Lung (tissue), 12 donors: Measurements from ENCODE around the gene ALOX15. TPM values are rescaled to one million over a fixed set of nuclear protein-coding genes. Genes with fewer than 3 reads are reported as not detected.

Source experiments
- ATAC-seq: fragments of 200-7000 bp; cut with Tn5 transposase; one replicate; pipeline ENCODE4 v1.9.1; 2020; ENCODE audit warnings: moderate number of reproducible peaks; ENCODE audit not compliant: insufficient read depth, low FRiP score
- DNase-seq, 3 donors: peaks; one replicate each; pipeline ENCODE4 v3.0.0-alpha.2; 2013 to 2017
- H3K27ac ChIP-seq, 2 donors: one replicate each; pipeline ENCODE4 v1.5.1; 2013; ENCODE audit warnings: mild to moderate bottlenecking in 2 of 2, moderate library complexity in 2 of 2, control low read depth in 1 of 2, inconsistent platforms in 1 of 2, low read depth in 1 of 2, low read length in 1 of 2
- H3K27me3 ChIP-seq, 3 donors: one replicate each; pipeline ENCODE4 v1.5.1; 2013; ENCODE audit warnings: low read length in 2 of 3; ENCODE audit not compliant: control insufficient read depth in 3 of 3, insufficient read depth in 3 of 3
- H3K36me3 ChIP-seq, 4 donors: one replicate each; pipeline ENCODE4 v1.5.1; 2013; ENCODE audit warnings: low read length in 4 of 4, mild to moderate bottlenecking in 1 of 4, moderate library complexity in 1 of 4; ENCODE audit not compliant: control insufficient read depth in 4 of 4, insufficient read depth in 4 of 4
- H3K4me1 ChIP-seq, 5 donors: one replicate each; pipeline ENCODE4 v1.5.1; 2013; ENCODE audit warnings: low read length in 5 of 5, mild to moderate bottlenecking in 2 of 5, moderate library complexity in 1 of 5; ENCODE audit not compliant: control insufficient read depth in 5 of 5, insufficient read depth in 5 of 5
- H3K4me3 ChIP-seq: one replicate; pipeline ENCODE4 v1.5.1; 2013; ENCODE audit warnings: mild to moderate bottlenecking, control low read depth, moderate library complexity
- H3K9ac ChIP-seq, 2 donors: one replicate each; pipeline ENCODE4 v1.5.1; 2013; ENCODE audit warnings: low read length in 2 of 2, control low read depth in 1 of 2; ENCODE audit not compliant: insufficient read depth in 1 of 2
- H3K9me3 ChIP-seq, 4 donors: one replicate each; pipeline ENCODE4 v1.5.1; 2013; ENCODE audit warnings: low read length in 3 of 4, mild to moderate bottlenecking in 1 of 4, moderate library complexity in 1 of 4; ENCODE audit not compliant: control insufficient read depth in 4 of 4, insufficient read depth in 3 of 4
- WGBS, 2 donors: extraction: QIAGEN DNeasy Blood & Tissue Kit; methylation state at CpG; one replicate each; pipeline ENCODE4 v1.1.7; 2013; 5-methylcytosine and 5-hydroxymethylcytosine counted together
- polyA plus RNA-seq, 2 donors: library from polyadenylated mRNA; stranded (reverse); fragments of 200-250 nt; gene quantifications; one replicate each; pipeline ENCODE4 v1.2.1, GENCODE V29; 2013
- total RNA-seq, 2 donors: library from RNA; depleted of rRNA in 1 of 2; stranded (reverse); fragments of >200 nt in 1 of 2; gene quantifications; one replicate each; pipeline ENCODE4 v1.2.1, GENCODE V29; 2014 to 2021
- TF ChIP-seq, protein P1 (sequence below): IDR thresholded peaks from 2 replicates; pipeline ENCODE4 v1.5.1; 2012; ENCODE audit warnings: mild to moderate bottlenecking; ENCODE audit errors: control extremely low read depth, extremely low read depth
- donor health status: control.
- donor health status: control.
- donor health status: Bipolar disorder and iron deficiency.
- donor health status: healthy.
- donor health status: DM: yes; HTN: yes; CAD: no.

Gene ALOX15
- total and polyA plus RNA-seq, 4 donors, result 3.3 to 14.0 (median 5.6) TPM

DNA sequence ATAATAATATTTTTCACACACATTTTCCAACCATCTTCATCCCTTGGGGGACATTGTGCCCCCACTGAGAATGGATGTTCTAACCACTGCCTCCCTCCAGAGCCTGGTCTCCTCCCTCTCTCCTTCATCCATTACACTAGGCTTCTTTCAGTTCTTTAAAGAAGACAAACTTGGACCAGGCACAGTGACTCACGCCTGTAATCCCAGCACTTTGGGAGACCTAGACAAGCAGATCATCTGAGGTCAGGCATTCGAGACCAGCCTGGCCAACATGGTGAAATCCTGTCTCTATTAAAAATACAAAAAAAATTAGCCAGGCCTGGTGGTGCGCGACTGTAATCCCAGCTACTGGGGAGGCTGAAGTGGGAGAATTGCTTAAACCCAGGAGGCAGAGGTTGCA lies 6.5 kb downstream of the ALOX15 start:
- Histone ChIP-seq H3K4me3 (no peak overlapping the region), H3K27ac (no peak overlapping the region), H3K27me3 (peaks cover 0 to 32% (median 8%) of the 10 kb centered on the region in 3 donors), H3K9ac (no peak overlapping the region), H3K36me3 (no peaks in the 10 kb centered on the region), H3K9me3 (peaks cover 0 to 4% (median 0%) of the 10 kb centered on the region in 4 donors), H3K4me1 (peaks cover 0 to 4% (median 0%) of the 10 kb centered on the region in 5 donors)
- no peak for DNase-seq
- 55 to 59% methylated on average over 4 of the region's 4 CpGs for WGBS, 2 donors
- TF ChIP-seq, protein P1, sequence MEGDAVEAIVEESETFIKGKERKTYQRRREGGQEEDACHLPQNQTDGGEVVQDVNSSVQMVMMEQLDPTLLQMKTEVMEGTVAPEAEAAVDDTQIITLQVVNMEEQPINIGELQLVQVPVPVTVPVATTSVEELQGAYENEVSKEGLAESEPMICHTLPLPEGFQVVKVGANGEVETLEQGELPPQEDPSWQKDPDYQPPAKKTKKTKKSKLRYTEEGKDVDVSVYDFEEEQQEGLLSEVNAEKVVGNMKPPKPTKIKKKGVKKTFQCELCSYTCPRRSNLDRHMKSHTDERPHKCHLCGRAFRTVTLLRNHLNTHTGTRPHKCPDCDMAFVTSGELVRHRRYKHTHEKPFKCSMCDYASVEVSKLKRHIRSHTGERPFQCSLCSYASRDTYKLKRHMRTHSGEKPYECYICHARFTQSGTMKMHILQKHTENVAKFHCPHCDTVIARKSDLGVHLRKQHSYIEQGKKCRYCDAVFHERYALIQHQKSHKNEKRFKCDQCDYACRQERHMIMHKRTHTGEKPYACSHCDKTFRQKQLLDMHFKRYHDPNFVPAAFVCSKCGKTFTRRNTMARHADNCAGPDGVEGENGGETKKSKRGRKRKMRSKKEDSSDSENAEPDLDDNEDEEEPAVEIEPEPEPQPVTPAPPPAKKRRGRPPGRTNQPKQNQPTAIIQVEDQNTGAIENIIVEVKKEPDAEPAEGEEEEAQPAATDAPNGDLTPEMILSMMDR, result no peak
- ATAC-seq, result no peak

DNA sequence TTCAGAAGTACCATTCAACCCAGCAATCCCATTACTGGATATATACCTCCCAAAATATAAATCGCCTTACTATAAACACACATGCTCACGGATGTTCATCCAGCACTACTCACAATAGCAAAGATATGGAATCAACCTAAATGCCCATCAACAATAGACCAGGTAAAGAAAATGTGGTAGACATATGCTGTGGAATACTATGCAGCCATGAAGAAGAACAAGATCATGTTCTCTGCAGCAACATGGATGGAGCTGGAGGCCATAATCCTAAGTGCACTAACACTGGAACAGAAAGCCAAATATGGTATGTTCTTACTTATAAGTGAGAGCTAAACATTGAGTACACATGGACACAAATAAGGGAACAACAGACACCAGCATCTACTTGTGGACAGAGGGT lies 7.8 kb downstream of the ALOX15 start:
- DNase-seq (no peak), ATAC-seq (no peak)
- Histone ChIP-seq H3K9ac (no peak overlapping the region), H3K4me1 (peaks cover 0 to 4% (median 0%) of the 10 kb centered on the region in 5 donors), H3K27ac (no peak overlapping the region), H3K9me3 (peaks cover 0 to 4% (median 0%) of the 10 kb centered on the region in 4 donors), H3K4me3 (no peak overlapping the region), H3K36me3 (no peaks in the 10 kb centered on the region), H3K27me3 (peaks cover 0 to 24% (median 5%) of the 10 kb centered on the region in 3 donors)
- TF ChIP-seq, protein P1, result no peak
- 95 to 97% methylated on average over 2 of the region's 2 CpGs for WGBS, 2 donors

DNA sequence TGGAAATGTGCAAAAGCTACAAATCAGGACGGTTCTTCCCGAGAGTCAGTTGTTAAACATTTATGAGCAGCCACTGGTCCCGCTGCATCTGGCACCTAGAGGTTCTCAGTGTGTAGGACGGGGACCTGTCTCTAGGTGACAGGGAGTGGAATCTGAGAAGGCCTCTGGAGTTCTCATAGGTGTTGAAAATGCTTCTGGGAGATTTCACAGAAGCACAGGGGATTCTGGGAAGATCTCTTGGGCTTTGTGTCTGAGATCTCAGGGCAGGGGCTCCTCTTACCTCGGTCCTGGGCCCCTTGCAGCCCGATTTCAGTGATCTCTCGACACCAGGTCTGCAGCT lies 8.9 kb downstream of the ALOX15 start:
- Histone ChIP-seq H3K27me3 (peaks cover 0 to 20% (median 3%) of the 10 kb centered on the region in 3 donors), H3K27ac (no peak overlapping the region), H3K4me3 (no peak overlapping the region), H3K9ac (no peak overlapping the region), H3K36me3 (no peaks in the 10 kb centered on the region), H3K4me1 (peaks cover 0 to 4% (median 0%) of the 10 kb centered on the region in 5 donors), H3K9me3 (peaks cover 0 to 4% (median 0%) of the 10 kb centered on the region in 4 donors)
- ATAC-seq (no peak), DNase-seq (no peak)
- TF ChIP-seq, protein P1, result no peak
- WGBS, 2 donors, result 73 to 85% methylated on average over 7 of the region's 7 CpGs
